HG03060 (cell line): Measurements from ENCODE around the gene USP3.
"Not testable (repeated sequence)": the region's sequence is repeated elsewhere in the genome, so short reads cannot be mapped to it uniquely, and the experiment has no call there.

ENCODE experiments used
- ATAC-seq: cut with Tn5 transposase; IDR thresholded peaks from one replicate; pipeline ENCODE4 v1.9.1; 2021; ENCODE audit warnings: low read depth, moderate number of reproducible peaks; ENCODE audit not compliant: unreplicated experiment

The USP3 gene

DNA sequence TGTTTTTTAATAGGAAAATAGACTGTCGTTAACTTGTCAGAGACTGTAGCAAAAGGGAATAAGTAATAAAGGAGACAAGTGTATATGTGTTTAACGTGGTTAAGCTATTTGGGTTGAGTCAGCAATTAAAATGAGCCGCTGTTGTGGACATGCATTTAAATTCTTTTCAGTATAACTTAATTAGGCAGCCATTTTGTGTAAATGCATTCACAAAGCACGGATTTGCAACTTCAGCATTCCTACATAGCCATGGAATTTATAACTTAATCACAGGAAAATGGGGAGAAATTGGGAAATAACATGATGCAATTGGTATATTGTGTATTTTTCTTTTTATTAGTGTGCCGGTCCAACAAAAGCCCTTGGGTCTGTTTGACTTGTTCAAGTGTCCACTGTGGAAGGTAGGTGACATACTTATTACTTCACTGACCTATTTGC is 27.9 kb downstream of the USP3 start:
- ATAC-seq = no peak

DNA sequence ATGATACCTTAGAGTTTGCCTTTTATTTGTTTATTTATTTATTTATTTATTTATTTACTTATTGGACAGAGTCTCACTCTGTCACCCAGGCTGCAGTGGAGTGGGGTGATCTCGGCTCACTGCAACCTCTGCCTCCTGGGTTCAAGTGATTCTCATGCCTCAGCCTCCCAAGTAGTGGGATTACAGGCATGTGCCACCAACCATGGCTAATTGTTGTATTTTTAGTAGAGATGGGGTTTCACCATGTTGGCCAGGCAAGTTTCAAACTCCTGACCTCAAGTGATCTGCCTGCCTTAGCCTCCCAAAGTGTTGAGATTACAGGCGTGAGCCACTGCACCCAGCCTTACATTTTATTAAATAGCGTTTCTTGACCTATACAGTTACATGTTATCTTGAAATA is 30.5 kb downstream of the USP3 start:
- ATAC-seq = not testable (repeated sequence)

DNA sequence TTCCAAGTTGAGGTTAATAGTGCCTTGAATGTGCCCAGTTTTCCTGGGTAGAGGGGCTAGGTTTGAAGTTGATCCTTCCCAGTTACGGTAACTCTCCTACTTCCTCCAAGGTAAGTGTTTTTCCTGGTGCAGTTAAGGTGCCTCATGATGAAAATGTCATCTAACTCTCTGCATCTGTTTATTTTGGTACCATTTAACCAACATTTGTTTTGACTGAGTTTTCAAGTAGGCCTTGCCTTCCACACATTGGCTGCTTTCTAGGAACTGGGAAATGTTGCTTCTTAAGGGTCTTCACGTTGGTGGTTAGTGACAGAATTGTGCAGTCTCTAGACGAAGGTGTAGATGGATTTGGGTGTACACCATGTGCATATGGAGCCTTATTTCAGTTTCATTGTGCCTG is 31.3 kb downstream of the USP3 start:
- ATAC-seq = no peak

DNA sequence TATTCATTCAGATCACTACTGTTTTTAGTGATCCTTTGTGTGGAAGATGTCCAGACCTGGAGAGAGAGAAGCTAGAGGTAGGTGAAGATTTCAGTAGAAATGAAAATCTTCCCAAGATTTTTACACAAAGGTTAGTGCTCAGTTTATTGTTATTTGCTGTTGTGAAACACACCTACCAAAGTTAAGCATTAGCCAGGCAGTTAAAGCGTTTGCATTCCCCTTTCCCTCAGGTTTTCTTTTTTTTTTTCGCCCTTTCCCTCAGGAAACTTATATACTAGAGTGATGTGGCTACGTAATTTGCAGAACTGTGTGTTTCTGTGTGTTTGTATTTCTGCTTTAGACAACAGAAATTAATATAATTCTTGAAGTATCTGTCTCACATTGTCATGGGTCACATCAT is 34.5 kb downstream of the USP3 start:
- no peak for ATAC-seq

DNA sequence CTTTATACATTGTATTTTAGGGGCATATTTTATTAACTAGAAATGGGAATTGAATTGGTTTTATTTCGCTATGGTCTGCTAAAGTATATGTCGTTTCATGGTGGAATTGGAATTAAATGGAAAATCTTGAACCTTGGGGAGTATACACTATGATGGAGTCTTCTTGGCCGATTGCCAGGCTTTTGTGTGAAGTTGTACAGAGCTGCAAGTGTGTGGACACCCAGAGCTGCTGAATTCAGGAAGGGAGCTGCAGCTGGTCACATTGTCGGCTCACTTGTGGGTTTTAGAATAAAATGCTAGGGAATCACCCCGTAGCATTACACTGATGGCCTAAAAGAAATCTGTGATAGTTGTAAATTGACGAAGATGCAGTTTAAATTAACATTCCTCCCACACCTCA is 35.1 kb downstream of the USP3 start:
- no peak for ATAC-seq

GRCh38 chr15:63539998-63540397 is 35.6 kb downstream of the USP3 start:
- no peak for ATAC-seq

DNA sequence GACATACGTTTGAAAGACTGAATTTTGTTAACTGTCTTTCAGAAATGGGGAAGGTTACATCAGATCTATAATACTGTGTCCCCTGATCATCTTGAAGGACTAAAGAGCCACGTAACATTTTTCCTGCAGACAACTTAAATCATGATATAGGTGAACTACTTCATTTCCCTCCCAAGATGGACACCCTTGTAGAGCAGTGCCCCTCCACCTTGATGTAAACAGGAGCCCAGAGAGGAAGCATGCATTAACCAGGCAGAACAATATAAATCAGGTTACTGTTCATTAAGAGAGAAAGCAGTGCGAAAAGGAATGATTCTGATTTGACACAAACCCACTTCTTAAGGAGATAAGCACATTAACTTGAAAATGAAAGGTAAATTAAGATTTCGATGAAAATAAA is 36.1 kb downstream of the USP3 start:
- ATAC-seq = no peak

DNA sequence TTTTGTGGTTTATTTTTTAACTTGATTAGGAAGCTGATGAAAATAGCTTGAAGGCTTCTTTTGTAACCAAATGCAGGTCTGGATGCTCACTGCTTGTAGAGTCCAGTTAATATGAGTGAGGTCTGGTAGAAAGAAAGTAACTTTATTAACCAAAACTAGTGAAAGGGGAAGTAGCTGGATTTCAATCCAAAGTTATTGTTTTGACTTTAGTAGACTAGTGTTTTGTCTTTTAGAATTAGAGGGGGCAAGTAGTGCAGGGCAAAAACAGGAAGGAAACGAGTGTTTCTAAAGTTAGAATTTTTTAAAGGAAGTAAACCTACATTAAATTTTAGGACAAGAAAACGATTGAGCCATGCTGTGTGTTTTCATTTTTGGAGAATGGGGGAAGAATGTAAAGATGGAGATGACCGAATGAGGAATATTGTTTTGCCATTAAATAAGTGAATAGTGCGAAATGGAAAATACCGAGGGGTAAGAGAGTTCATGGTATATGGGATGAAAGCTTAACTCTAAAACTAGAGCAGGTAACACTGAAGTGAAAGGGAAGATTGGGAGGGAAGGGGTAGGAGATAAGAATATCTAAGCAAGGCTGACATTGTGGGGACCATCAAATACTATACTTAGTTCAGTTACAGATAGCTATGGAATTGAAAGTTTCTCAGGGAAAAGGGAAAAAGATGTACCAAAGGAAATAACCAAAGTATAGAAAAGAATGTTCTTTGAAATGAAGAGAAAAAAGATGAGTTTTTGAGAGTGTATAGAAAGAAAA is 40.0 kb downstream of the USP3 start:
- ATAC-seq = no peak

- no peak for ATAC-seq
These were observed 41.1 kb downstream of the USP3 start for GRCh38 chr15:63545520-63545919.

GRCh38 chr15:63551400-63551799 is 47.0 kb downstream of the USP3 start:
- ATAC-seq = no peak

DNA sequence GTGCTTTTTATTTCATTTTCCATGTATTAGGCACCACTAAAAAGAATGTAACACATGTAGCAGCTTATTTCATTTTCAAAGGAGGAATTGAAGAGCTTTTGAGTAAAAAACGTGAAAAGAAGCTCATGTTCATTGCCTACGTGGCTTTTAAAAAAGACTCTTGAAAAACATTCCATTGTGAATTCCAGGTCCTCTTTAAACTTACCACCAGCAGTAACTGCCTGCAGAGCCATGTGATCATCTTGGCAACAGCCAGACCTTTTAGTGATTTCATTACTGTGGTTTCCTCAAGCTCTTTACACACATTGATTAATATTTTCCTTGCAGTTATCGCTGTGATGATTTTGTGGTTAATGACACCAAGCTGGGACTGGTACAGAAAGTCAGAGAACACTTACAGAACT is 49.0 kb downstream of the USP3 start:
- ATAC-seq = no peak

DNA sequence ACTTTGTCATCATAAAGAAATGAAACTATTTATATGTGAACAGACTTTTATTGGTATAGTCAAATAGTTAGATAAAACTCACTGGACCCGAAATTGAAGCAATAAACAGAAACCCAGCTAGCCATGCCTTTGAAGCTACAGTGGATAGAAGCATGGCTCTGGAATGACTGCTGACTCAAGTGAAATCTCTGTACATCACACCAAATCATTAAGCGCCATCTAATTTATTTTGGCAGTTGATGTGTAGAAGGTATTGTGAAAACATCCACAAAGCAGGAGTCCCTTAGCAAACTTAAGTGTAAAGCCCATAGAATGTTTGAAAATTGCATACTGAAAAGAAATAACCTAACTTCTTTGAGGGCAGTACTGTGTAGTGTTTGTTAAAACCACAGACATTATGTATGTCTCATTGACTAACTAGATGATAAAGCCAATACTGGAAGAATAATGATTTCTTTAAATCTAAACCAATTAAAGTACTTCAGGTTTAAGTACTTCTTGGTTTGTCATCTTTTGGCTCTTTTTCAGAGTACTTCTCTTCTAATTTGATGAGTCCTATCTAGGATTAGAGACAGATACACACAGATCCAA is 50.0 kb downstream of the USP3 start:
- ATAC-seq = no peak

- ATAC-seq = no peak
These were observed 51.1 kb downstream of the USP3 start for GRCh38 chr15:63555507-63555906.

DNA sequence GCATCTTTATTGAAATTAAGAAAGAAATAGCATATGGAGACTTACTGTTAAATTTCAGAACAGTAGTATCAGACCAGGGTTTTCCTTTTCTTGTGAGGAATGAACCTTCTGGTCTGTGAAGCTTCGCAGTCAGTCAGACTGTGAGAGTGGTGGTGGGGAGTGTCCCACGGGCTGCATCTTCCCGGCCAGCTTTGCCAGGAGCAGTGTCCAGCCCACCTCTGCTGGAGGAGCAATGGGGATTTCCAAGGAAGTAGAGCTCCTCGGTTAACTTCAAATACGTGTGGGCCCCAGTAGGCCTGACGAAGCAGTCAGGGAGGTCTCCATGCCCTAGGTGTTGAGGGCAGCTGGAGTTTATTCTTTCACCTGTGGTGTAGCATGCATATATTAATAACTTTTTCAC is 51.9 kb downstream of the USP3 start:
- ATAC-seq = no peak

GRCh38 chr15:63556736-63557135 is 52.3 kb downstream of the USP3 start:
- no peak for ATAC-seq

DNA sequence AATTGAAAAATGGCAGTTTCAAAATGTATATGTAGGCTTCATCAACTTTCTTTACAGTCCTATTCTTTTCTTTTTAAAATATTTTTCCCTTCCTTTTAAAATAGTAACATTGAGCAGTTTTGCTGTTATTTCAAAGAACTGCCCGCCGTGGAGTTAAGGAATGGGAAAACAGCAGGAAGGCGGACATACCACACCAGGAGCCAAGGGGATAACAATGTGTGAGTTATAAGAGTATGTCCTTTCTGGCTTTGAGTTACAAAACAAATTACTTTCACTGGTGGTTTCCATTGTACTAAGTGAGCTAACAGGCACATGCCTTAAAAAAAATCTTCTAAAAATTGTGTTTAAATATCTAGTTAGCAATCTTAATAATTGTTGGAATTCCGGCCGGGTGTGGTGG is 55.4 kb downstream of the USP3 start:
- ATAC-seq = no peak

GRCh38 chr15:63560741-63561448 is 56.5 kb downstream of the USP3 start:
- ATAC-seq = no peak

DNA sequence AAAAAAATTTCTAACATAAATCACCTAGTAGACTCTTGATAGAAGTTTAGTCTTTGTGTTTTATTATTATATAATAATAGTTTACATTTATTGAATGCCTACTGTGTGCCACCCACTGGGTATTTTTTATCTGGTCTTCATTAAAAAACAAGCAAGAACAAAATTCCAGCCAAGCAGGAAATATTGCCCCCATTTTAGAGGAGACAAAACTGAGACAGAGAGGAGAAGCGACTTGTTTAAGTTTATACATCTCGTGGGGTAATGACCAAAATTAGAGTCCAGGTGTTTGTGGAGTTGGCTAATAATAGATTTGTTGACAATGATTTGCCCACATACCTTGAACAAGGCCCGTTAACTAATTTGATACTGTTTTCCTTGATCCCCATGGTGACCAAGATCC is 59.7 kb downstream of the USP3 start:
- ATAC-seq = no peak

DNA sequence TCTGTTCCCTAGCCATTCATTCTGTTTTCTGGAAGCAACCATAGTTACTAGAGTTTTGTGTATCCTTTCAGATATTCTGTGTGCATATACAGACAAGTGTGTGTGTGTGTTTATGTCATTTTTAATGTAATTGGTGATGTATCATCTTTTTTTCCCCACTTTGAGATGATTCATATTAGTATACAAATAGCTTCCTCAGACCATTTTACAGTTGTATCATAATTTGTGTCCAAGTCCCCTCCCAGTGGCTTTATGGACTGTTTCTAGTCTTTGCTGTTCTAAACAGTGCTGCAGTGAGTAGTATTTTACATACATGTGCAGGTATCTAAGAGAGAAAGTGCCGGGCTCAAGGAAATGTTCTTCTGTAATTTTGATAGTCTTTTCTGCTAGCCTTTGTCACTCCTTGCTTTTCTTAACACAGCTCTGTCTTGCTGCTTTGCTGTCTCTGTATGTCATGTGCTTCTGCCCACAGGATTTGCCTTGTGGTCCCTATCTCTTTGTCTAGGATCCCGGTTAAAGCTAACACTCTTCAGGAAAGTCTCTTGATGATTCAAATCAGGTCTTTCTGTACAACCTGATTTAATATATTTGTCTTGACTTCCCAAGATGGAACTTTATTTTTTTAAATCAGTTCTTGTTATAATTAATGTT is 61.3 kb downstream of the USP3 start:
- ATAC-seq = no peak

DNA sequence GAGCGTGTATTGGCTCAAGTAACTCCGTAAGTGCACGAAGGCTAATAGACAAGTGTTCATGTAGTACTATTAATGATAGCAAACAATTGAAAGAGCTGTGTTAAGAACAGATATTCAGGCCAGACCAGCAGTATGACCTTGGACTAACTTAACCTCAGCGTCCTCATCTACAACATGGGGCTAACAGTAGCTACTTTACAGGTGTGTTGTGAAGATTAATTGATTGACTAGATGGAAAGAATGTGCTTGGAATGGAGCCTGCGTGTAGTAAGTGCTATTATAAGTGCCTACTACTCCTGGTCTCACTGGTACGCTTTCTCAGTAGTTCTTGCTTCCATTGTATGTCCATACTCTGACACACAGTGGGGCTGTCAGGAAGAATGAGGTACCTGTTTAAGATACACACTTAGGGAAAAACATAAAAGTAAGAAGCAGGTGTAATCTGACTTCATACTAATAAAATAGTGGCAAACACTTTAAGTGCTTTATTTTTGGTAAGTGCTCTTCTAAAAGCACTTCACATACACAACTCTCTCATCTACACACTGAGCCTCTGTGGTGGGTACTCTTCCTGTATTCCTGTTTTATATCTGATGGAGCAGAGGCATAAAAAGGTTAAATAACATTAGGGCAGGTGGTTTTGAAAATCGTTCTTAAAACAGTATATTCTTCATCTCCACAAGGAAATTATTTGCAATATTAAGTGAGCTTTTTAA is 68.5 kb downstream of the USP3 start:
- no peak for ATAC-seq

DNA sequence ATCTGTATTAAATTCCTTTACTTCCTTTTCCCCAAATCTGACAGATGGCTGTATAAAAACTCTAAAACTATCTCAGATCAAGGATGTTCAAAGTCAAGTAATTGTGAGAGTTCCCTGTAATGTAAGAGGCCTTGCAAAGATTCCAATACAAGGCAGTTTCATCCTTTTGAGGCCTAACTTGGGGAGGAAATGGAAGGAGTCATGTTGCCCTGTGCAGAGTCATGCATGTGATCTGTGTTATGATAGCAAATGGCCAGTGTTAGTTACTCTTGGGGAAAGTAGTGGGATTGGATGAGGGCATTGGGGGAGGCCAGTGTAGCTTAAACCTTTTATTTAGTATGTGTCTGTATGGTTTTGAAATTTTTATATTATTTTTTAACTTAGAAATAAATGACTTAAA is 69.1 kb downstream of the USP3 start:
- no peak for ATAC-seq
